ENCODE data around the gene CEBPB.

GRCh38 chr20:50203951-50204937, 13.6 kb downstream of the CEBPB start:
- TF ChIP-seq POLR2AphosphoS5 (IDR thresholded peaks at IDR 0.05; ENCODE audit: borderline replicate concordance, low read depth, low read length) (no peak), EZH2 (IDR thresholded peaks at IDR 0.05) (no peak)

Measured in SK-N-MC (cell line).